ENCODE data around the gene ABCC1.
A peak's percentile ranks its signal among the peaks of the same experiment; 100 is the strongest.

ABCC1 gene

GRCh38 chr16:16050106-16050505 lies 100.7 kb downstream of the ABCC1 start:
- DNase-seq: no peak

DNA sequence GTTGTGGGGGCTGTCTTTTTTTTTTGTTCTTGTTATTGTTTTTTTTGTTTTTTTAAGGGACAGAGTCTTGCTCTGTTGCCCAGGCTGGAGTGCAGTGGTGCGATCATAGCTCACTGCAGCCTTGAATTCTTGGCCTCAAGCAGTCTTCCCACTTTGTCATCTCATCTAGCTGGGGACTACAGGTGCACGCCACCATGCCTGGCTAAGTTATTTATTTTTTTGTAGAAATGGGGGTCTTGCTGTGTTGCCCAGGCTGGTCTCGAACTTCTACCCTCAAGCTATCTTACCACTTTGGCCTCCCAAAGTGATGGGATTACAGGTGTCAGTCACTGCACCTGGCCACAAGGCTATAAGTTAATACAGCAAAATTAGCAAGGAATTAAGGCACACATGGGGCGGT lies 101.7 kb downstream of the ABCC1 start:
- DNase-seq: no peak

GRCh38 chr16:16052916-16053315 lies 103.5 kb downstream of the ABCC1 start:
- DNase-seq: peak; percentile 22

- DNase-seq: no peak
Observed at GRCh38 chr16:16057102-16057501, 107.7 kb downstream of the ABCC1 start.

DNA sequence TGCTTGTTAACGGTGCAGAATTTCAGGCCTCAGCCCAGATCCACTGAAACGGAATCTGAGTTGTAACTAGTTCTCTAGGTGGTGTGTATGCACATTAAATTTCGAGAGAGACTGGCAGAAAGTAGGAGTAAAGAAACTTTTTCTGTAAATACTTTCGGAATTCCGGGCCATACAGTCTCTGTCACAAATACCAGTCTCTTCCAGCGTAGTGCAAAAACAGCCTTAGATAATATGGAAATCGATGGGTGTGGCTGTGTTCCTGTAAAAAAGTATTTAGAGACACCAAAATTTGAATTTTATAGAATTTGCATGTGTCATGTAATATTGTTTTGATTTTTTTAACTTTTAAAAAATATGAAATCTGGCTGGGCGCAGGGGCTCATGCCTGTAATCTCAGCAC lies 109.7 kb downstream of the ABCC1 start:
- DNase-seq: no peak

GRCh38 chr16:16059895-16060590 lies 110.6 kb downstream of the ABCC1 start:
- DNase-seq: no peak

DNA sequence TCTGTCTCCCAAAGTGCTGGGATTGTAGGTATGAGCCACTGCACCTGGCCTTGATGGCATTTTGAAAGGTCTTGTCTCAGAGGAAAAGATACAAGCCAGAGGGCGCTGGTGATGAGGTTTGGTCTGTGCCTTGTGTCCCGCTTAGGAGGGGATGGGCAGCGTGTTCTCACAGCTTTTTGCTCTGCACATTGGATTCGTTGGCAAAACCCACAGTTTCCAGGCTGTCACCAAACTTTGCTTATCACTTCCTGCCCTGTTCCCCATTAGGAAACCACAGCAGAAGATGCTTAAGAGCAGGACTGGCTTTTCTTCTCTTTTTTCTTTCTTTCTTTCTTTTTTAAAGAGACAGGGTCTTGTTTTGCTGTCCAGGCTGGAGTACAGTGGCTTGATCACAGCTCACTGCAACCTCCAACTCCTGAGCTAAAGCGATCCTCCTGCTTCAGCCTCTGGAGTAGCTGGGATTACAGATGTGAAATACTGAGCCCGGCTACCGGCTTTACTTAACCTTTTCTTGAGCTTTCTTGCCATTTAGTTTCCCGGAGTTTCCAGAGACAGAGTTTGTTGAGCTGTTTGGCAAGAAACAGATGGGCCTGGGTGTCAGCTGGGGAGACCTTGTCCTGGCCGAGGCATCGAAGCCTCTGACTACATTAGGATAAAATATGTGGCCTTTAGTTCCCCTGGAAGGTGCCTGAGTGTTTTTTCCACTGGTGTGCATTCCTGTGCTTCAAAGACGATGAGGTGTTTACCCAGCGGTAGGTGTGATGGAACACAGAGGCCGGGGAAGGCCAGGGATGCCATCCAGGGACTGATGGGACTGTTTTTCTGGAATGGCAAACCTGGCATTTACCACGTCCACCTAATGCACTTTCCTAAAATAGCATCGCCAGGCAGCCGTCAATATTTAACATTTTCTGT lies 112.9 kb downstream of the ABCC1 start:
- DNase-seq: no peak

DNA sequence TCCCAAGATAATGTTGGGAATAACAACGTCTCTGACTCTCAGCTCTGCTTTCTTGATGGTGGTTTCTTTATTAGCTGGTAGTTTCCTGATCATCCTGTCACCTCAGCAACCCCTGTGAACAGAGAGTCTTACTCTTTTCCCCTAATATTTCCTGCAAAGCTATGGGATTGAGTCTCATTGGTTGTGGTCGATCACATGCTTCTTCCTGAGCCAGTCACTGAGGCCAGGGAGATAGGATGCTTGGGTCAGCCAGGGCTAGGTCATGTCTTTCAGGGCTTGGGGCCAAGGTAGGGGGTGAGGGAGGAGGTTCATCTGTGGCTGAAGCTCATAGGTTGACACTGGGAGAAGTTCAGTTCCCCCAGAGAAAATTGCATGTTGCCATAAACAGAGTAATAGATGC lies 114.3 kb downstream of the ABCC1 start:
- no peak for DNase-seq

DNA sequence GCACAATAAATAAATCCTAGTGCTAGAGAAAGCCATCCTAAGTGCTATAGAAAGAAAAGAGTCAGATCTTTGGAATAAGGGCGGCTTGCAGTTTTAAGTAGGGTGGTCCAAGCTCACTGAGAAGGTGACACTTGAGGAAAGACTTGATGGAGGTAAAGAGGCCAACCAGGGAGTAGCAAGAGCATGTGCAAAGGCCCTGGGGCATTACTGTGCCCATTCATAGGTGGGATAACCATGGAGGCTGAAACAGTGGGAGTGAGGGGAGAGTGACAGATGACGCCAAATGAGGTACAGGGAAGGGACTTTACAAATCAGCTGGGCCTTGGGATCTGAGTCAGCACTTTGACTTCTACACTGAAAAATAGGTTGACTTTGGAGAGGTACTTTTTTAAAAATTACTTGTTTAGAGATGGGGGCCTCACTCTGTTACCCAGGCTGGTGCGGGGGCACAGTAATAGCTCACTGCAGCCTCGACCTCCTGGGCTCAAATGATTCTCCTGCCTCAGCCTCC lies 115.5 kb downstream of the ABCC1 start:
- DNase-seq: no peak

- no peak for DNase-seq
Observed at GRCh38 chr16:16067127-16067526, 117.7 kb downstream of the ABCC1 start.

GRCh38 chr16:16071631-16072244 lies 122.3 kb downstream of the ABCC1 start:
- no peak for DNase-seq

DNA sequence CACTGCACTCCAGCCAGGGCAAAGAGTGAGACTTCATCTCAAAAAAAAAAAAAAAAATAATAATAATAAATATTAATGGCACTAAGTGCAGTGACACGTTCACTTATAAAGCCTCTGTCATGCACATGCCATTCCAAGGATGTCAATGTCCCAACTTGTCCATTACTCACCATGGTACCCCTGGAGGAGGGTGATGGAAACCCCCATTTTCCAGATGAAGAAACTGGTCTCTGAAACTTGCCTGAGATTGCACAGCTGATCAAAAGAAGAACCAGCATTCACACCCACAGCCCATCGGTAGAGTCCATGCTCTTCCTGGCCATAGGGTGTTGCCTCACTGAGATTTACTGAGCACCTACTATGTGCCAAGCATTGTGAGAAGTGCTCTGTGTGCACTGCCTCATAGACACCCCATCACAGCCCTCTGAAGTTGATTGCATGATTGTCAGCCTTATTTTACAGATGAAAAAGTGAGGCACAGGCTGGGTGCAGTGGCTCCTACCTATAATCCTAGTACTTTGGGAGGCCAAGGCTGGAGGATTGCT lies 123.7 kb downstream of the ABCC1 start:
- DNase-seq: no peak

- peak; percentile 78 for DNase-seq
Observed at GRCh38 chr16:16073891-16074881, 124.8 kb downstream of the ABCC1 start.

DNA sequence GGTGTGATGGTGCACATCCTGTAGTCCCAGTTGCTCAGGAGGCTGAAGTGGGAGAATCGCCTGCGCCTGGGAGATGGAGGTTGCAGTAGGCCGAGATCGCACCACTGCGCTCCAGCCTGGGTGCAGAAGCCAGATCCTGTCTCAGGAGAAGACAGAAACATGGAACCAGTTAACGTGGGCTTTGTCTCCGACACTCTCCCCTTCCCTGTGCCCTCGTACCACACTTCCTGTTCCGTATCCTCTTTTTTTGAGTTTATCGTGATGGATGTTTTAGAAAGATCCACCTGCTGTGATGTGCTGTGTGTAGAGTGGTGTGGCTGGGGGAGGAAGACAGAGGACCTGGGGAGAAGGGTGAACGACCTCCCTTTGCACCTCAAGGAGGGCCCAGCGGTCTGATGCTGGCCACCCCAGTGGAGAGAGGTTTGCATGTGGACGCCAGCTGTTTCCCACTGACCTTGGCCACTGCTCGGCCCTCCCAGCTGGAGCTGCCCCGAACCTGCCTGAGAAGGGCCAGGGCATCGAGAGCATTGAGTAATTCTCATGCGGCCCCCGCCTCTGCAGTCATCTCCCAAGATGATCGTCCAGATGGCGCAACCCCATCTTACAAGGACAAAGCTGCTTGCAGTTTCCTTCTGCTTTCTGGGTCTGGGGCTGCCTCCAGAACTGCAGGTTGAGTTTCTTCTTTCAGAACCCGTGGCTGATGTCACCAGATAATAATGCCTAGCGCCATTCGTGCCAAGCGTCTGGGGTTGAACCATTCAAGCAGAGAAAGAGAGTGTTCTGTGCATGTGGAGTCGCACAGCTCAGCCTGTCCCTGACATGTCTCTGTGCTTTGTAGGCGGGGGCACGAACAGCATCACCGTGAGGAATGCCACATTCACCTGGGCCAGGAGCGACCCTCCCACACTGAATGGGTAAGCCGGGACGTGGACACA lies 126.3 kb downstream of the ABCC1 start:
- no peak for DNase-seq

DNA sequence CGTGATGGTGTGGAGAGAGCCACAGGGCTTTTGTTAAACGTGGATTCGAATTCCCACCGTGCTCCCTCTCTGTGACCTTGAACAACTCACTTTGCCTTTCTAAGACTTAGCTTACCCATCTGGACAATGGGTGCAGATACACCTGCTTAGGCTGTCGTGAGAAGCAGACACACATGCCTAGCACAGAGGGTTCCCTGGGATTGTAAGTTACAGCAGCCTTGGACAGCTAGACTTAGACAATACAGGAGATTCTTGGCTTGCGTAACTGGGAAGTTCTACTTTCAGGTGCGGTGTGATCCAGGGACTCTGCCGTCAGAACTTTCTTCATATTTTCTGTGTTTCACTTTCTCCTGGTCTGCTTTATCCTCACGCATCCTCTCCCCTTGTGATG lies 127.0 kb downstream of the ABCC1 start:
- DNase-seq: no peak

DNA sequence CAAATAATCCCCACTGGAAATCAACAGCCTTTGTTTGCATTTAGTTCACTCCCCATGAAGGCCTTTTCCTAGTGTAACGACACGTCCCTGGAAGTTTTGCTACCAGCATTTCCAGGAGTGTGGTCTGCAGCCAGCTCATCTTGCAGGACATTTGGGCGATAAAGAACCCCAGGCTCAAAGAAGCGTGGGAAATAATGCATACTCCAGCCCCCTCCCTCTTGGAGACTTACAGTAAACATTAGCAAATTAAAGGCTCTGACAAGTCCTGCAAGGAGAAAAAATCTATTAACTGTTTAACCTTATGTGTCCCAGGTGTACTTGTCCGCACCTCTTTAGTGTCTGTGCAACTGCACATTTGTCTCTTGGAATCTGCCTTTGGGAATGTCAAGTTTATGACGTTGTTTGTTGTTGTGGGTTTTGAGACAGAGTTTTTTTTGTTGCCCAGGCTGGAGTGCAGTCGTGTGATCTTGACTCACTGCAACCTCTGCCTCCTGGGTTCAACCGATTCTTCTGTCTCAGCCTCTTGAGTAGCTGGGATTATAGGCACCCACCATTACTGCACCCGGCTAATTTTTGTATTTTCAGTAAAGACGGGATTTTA lies 131.1 kb downstream of the ABCC1 start:
- no peak for DNase-seq

GRCh38 chr16:16081141-16081540 lies 131.7 kb downstream of the ABCC1 start:
- no peak for DNase-seq

GRCh38 chr16:16082255-16082654 lies 132.8 kb downstream of the ABCC1 start:
- no peak for DNase-seq

GRCh38 chr16:16083421-16084156 lies 134.2 kb downstream of the ABCC1 start:
- no peak for DNase-seq

GRCh38 chr16:16084874-16085273 lies 135.5 kb downstream of the ABCC1 start:
- no peak for DNase-seq

Measured in HCEC 1CT (cell line).